PFSK-1 (cell line): ENCODE measurements around the gene GRK3.

Experiments
- FOXP2 ChIP-seq: optimal IDR thresholded peaks from 2 replicates; pipeline ENCODE3; 2011; ENCODE audit warnings: borderline replicate concordance, control low read depth, inconsistent platforms; ENCODE audit not compliant: insufficient read depth; ENCODE audit errors: extremely low read length, extremely low read depth
- POLR2AphosphoS5 ChIP-seq: IDR thresholded peaks from 2 replicates; pipeline ENCODE4 v1.6.1; 2012; ENCODE audit warnings: low read depth, mild to moderate bottlenecking, control low read depth, low read length, moderate library complexity
- SIN3A ChIP-seq: IDR thresholded peaks from 2 replicates; pipeline ENCODE4 v1.6.1; 2012; ENCODE audit warnings: mild to moderate bottlenecking, low read length, moderate library complexity, borderline replicate concordance; ENCODE audit not compliant: insufficient read depth
- TAF1 ChIP-seq: IDR thresholded peaks from 2 replicates; pipeline ENCODE4 v1.6.1; 2012; ENCODE audit warnings: low read length, control low read depth, borderline replicate concordance; ENCODE audit not compliant: insufficient read depth
- TF ChIP-seq, protein P1 (sequence below), 2 experiments: IDR thresholded peaks; 2 replicates each; pipeline versions ENCODE4 v1.6.1 to v1.8.0; 2011 to 2012; ENCODE audit warnings: low read depth in 2 of 2, low read length in 2 of 2, control low read depth in 1 of 2, inconsistent platforms in 1 of 2, mild to moderate bottlenecking in 1 of 2, moderate library complexity in 1 of 2; ENCODE audit not compliant: insufficient read depth in 1 of 2

GRK3 gene

DNA sequence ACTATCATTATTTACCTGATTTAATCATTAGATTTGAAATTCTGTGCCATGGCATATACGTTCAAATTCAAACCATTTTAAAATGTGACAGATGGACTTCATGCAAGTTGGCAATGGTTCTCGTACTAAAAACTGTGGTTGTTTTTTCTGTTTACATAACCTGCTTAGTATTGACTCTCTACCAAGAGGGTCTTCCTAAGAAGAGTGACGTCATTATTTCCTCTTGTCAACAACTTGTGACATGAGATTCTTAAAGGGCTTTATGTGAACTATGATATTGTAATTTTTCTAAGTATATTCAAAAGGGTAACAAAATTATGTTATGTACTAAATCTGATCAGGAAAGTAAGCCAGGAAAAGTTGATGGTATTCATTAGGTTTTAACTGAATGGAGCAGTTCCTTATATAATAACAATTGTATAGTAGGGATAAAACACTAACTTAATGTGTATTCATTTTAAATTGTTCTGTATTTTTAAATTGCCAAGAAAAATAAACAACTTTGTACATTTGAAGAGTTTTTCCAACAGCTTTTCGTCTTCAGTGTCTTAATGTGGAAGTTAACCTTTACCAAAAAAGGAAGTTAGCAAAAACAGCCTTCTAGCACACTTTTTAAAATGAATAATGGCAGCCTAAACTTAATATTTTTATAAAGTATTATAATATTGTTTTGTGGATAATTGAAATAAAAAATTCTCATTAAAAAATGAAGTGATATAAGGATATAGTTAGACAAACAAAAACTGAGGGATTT is 87.0 kb downstream of the GRK3 start:
- no peak for TF ChIP-seq FOXP2
- no peak for TF ChIP-seq SIN3A
- no peak for TF ChIP-seq TAF1
- no peak for TF ChIP-seq POLR2AphosphoS5
- TF ChIP-seq, protein P1, sequence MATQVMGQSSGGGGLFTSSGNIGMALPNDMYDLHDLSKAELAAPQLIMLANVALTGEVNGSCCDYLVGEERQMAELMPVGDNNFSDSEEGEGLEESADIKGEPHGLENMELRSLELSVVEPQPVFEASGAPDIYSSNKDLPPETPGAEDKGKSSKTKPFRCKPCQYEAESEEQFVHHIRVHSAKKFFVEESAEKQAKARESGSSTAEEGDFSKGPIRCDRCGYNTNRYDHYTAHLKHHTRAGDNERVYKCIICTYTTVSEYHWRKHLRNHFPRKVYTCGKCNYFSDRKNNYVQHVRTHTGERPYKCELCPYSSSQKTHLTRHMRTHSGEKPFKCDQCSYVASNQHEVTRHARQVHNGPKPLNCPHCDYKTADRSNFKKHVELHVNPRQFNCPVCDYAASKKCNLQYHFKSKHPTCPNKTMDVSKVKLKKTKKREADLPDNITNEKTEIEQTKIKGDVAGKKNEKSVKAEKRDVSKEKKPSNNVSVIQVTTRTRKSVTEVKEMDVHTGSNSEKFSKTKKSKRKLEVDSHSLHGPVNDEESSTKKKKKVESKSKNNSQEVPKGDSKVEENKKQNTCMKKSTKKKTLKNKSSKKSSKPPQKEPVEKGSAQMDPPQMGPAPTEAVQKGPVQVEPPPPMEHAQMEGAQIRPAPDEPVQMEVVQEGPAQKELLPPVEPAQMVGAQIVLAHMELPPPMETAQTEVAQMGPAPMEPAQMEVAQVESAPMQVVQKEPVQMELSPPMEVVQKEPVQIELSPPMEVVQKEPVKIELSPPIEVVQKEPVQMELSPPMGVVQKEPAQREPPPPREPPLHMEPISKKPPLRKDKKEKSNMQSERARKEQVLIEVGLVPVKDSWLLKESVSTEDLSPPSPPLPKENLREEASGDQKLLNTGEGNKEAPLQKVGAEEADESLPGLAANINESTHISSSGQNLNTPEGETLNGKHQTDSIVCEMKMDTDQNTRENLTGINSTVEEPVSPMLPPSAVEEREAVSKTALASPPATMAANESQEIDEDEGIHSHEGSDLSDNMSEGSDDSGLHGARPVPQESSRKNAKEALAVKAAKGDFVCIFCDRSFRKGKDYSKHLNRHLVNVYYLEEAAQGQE (IDR thresholded peaks at IDR 0.05; ENCODE audit: insufficient read depth in 1 of 2, low read depth in 2 of 2, low read length in 2 of 2): no peak

GRCh38 chr22:25654676-25655075 is 90.2 kb downstream of the GRK3 start:
- TF ChIP-seq, protein P1 (IDR thresholded peaks at IDR 0.05; ENCODE audit: insufficient read depth in 1 of 2, low read depth in 2 of 2, low read length in 2 of 2): no peak
- no peak for TF ChIP-seq FOXP2
- no peak for TF ChIP-seq POLR2AphosphoS5
- no peak for TF ChIP-seq TAF1
- TF ChIP-seq SIN3A: no peak

DNA sequence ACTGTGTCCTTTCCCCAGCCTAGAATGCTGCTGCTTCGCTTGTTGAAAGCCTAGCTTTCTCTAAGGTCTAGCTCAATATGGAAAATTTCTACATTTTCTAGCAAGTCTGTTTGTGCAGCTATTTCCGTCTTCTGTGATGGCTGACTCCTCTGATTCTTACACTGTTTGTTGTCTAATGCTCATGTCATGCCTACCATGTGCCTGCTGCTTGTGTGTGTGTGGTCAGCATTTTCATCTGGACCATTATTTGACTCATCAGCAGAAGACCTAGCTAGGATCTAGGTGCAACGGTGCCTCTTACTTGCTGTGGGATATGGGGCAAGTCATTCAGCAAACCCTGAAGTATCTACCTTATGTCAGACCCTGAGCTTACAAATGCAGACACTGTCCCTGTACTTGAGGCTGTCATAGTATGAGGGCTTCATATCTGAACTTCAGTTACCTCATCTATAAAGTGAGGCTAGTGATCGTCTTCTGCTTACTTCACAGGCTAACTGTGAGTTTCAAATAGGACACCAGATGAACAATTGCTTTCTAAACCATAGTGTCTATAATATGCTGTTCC is 91.0 kb downstream of the GRK3 start:
- no peak for TF ChIP-seq FOXP2
- no peak for TF ChIP-seq SIN3A
- TF ChIP-seq, protein P1 (IDR thresholded peaks at IDR 0.05; ENCODE audit: insufficient read depth in 1 of 2, low read depth in 2 of 2, low read length in 2 of 2): no peak
- TF ChIP-seq POLR2AphosphoS5: no peak
- no peak for TF ChIP-seq TAF1

- TF ChIP-seq POLR2AphosphoS5: no peak
- TF ChIP-seq, protein P1 (IDR thresholded peaks at IDR 0.05; ENCODE audit: insufficient read depth in 1 of 2, low read depth in 2 of 2, low read length in 2 of 2): no peak
- no peak for TF ChIP-seq TAF1
- no peak for TF ChIP-seq FOXP2
- TF ChIP-seq SIN3A: no peak
Measured at GRCh38 chr22:25656724-25657123, 92.2 kb downstream of the GRK3 start.
